Choroid plexus epithelial cell (primary cell): ENCODE measurements around the gene GTF2IRD1.

Experiments
- DNase-seq: peaks from one replicate; pipeline ENCODE4 v3.0.0-alpha.2; 2010; ENCODE audit warnings: low read depth
- H3K4me3 ChIP-seq: 2 replicates; pipeline ENCODE4 v1.5.1; 2011; ENCODE audit warnings: low read depth, mild to moderate bottlenecking, control low read depth, low read length, moderate library complexity
- TF ChIP-seq, protein P1 (sequence below): conservative IDR thresholded peaks from 2 replicates; pipeline ENCODE4 v1.5.1; 2011; ENCODE audit warnings: low read depth, mild to moderate bottlenecking, control low read depth, inconsistent platforms, low read length, moderate library complexity

The GTF2IRD1 gene

DNA sequence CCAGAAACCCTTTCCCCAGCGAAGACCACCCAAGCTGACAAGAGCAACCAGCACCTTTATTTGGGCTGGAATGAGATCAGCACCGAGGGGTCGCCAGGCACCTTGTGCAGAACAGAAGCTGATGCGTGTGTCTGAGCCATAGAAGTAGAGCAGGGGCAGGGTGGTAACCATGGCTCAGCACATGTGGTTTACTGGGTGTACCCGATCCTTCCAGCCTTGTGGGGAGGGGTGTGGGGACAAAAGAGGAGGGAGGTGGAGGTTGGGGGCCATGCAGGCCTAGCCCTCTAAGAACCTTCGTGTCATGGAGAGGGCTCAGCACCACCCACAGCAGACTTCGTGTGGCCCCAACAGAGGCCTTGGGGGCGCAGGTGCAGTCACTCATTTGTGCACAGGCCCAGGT is 119.8 kb downstream of the GTF2IRD1 start:
- no peak overlapping the region for H3K4me3 ChIP-seq
- no peak for DNase-seq
- TF ChIP-seq, protein P1, sequence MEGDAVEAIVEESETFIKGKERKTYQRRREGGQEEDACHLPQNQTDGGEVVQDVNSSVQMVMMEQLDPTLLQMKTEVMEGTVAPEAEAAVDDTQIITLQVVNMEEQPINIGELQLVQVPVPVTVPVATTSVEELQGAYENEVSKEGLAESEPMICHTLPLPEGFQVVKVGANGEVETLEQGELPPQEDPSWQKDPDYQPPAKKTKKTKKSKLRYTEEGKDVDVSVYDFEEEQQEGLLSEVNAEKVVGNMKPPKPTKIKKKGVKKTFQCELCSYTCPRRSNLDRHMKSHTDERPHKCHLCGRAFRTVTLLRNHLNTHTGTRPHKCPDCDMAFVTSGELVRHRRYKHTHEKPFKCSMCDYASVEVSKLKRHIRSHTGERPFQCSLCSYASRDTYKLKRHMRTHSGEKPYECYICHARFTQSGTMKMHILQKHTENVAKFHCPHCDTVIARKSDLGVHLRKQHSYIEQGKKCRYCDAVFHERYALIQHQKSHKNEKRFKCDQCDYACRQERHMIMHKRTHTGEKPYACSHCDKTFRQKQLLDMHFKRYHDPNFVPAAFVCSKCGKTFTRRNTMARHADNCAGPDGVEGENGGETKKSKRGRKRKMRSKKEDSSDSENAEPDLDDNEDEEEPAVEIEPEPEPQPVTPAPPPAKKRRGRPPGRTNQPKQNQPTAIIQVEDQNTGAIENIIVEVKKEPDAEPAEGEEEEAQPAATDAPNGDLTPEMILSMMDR: no peak

DNA sequence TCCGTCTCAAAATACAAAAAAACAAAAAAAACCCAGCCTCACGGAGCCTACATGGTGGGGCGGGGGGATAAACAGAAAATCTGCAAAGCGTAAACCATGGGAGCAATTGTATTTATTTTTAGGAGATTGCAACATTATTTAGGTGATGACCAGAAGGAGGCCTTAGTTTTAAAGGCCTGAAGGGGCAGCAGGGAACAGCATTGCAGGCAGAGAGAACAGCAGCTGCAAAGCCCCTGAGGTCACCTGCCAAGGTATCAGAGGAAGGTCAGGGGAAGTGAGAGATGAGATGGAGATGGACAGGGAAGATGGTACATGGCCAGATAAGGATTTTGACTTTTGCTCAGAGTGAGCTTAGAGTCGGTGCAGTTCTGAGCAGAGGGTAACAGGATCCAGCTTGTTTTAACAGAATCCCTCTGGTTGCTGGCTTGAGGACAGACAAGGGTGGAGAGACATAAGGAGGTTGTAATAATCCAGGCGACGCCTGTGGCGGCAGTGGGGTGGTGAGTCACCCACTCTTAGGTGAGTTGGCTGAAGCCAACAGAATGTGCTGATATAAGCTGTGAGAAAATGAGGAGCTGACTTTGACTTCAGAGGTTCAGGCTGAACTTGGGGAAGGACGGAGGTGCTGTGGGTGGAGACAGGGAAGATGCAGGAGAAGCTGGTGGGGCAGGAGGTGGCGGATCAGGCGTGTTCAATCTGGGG is 121.5 kb downstream of the GTF2IRD1 start:
- peak; percentile 61 for DNase-seq
- TF ChIP-seq, protein P1: no peak
- H3K4me3 ChIP-seq: no peak overlapping the region

- no peak overlapping the region for H3K4me3 ChIP-seq
- no peak for DNase-seq
- TF ChIP-seq, protein P1: no peak
Observed at GRCh38 chr7:74575811-74576210, 122.1 kb downstream of the GTF2IRD1 start.

DNA sequence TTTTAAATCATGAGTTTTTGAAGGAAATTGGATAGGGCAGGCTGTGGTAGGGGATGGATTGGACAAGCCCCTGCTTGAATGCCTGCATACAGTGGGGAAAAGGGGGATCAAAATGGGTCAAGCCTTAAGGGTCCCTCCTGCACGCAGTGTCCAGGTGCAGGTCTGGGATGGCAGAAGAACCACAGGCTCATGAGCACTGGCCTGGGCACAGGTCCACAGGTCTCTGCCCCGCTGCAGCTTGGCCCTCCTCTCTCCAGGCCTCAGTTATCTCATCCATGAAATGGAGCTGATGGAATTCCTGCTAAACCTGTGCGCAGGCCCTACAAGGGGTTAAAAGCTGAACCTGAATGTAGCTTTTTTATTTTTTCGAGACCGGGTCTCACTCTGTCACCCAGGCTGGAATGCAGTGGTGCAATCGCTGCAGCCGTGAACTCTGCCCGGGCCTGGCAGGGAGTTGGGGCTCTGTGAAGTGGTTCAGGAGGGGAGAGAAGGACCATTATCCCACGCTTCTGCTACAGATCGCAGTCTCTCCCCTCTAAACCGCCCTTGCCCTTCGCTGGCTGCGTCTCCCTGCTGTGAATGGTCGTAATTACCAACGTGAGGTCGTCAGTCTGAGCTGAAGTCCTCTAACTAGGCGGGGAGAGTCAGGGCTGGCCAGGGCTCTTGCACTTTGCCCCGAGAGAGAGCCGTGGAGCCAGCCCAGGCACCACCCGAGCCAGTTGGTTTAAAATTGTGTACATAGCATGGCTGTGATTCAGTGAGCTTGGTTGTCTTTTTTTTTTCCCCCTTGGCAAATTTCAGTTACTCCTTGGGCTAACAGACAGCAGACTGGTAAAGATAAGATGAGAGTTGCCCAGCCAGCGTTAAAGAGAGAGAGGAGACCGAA is 126.3 kb downstream of the GTF2IRD1 start:
- TF ChIP-seq, protein P1: no peak
- DNase-seq: peak; percentile 71

DNA sequence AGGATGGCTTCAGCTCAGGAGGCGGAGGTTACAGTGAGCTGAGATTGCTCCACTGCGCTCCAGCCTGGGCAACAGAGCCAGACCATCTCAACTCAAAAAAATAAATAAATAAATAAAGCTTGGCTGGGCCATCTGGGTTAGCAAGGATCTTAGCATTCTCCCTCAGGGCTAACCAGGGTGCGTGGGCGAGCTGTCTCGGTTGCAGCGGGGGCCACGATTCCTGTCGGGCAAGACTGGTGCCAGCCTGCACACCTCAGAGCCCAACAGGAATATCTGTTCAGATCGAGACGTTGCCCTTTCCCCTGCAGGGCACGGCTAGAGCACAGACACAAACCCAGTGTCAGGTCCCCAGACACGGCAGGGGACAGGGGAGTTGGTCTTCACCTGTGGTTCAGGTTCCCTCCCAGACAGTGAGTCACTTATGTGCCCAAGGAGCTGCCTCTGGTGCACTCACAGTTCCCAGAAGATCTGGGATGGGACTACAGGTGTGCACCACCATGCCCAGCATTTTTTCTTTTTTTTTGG is 128.3 kb downstream of the GTF2IRD1 start:
- no peak for DNase-seq
- TF ChIP-seq, protein P1: no peak
- H3K4me3 ChIP-seq: no peak overlapping the region

More for the DNA sequence above, 126.3 kb downstream of the GTF2IRD1 start:
- H3K4me3 ChIP-seq: no peak overlapping the region

- no peak overlapping the region for H3K4me3 ChIP-seq
- DNase-seq: no peak
- TF ChIP-seq, protein P1: no peak
Observed at GRCh38 chr7:74582447-74583039, 128.8 kb downstream of the GTF2IRD1 start.
